PC-9 (cell line): Measurements from ENCODE around the gene TBC1D2B. TPM values are rescaled to one million over a fixed set of nuclear protein-coding genes. Genes with fewer than 3 reads are reported as not detected.

Experiments
- BruUV-seq: library from RNA; stranded (reverse); fragments of 400-500 nt; replicated peaks from 2 replicates; lab custom pipeline; 2021; lab: Mats Ljungman, UMichigan
- CTCF ChIA-PET: fragments of 300-600 bp; sonication (Branson Sonifier 250); formaldehyde crosslinking; loops from one replicate; lab custom pipeline; 2022; ENCODE audit warnings: antibody characterized with exemption; lab: Charles Lee
- POLR2A ChIA-PET: fragments of 300-600 bp; sonication (Branson Sonifier 250); formaldehyde crosslinking; loops from one replicate; lab custom pipeline; 2022; ENCODE audit warnings: antibody characterized with exemption; ENCODE audit not compliant: unreplicated experiment; lab: Charles Lee
- DNase-seq, 2 experiments: peaks; one replicate each; pipeline versions ENCODE4 v3.0.0 to v3.0.0-alpha.2; 2015 to 2022; ENCODE audit warnings: mixed read lengths in 1 of 2
- H2AFZ ChIP-seq: fragments of 200-600 bp; sonication (generic); 2 replicates; pipeline ENCODE4 v1.8.1; 2017; ENCODE audit warnings: antibody characterized with exemption
- H3F3A ChIP-seq: fragments of 200-600 bp; sonication (generic); 2 replicates; pipeline ENCODE4 v1.8.1; 2017; ENCODE audit warnings: antibody characterized with exemption, mild to moderate bottlenecking, low read depth; ENCODE audit not compliant: insufficient read depth
- H3K27ac ChIP-seq: fragments of 200-600 bp; sonication (generic); 2 replicates; pipeline ENCODE4 v1.6.1; 2016; ENCODE audit warnings: mixed run types
- H3K27me3 ChIP-seq: fragments of 200-600 bp; sonication (generic); 2 replicates; pipeline ENCODE4 v1.6.1; 2016; ENCODE audit warnings: low read depth, mixed run types; ENCODE audit not compliant: insufficient read depth
- H3K36me3 ChIP-seq: fragments of 200-600 bp; sonication (generic); 2 replicates; pipeline ENCODE4 v1.6.1; 2016; ENCODE audit warnings: low read depth, mixed run types
- H3K4me1 ChIP-seq: fragments of 200-600 bp; sonication (generic); replicated peaks from 2 replicates; pipeline ENCODE4 v1.6.1; 2016; ENCODE audit warnings: mixed run types; ENCODE audit not compliant: insufficient read depth
- H3K4me2 ChIP-seq: fragments of 200-600 bp; sonication (generic); 2 replicates; pipeline ENCODE4 v1.6.1; 2017; ENCODE audit warnings: mixed run types
- H3K4me3 ChIP-seq: fragments of 200-600 bp; sonication (generic); 2 replicates; pipeline ENCODE4 v1.6.1; 2016; ENCODE audit warnings: mixed run types
- H3K79me2 ChIP-seq: fragments of 200-600 bp; sonication (generic); 2 replicates; pipeline ENCODE4 v1.6.1; 2017; ENCODE audit warnings: low read depth, mixed run types
- H3K9me2 ChIP-seq: fragments of 200-600 bp; sonication (generic); 2 replicates; pipeline ENCODE4 v1.8.1; 2017; ENCODE audit warnings: mild to moderate bottlenecking; ENCODE audit not compliant: insufficient read depth
- H3K9me3 ChIP-seq: fragments of 200-600 bp; sonication (generic); 2 replicates; pipeline ENCODE4 v1.8.1; 2016; ENCODE audit warnings: low read depth; ENCODE audit not compliant: insufficient read depth
- H4K20me1 ChIP-seq: fragments of 200-600 bp; sonication (generic); 2 replicates; pipeline ENCODE4 v1.8.1; 2017; ENCODE audit not compliant: insufficient read depth
- EZH2 ChIP-seq: fragments of 200-600 bp; sonication (generic); IDR thresholded peaks from 2 replicates; pipeline ENCODE4 v1.8.0; 2017; ENCODE audit warnings: antibody characterized with exemption, low read depth
- intact Hi-C: fragments of 100-400 bp; cut with micrococcal nuclease; formaldehyde crosslinking; loops from one replicate; pipeline ENCODE4 v1.10.0; 2022; ENCODE audit not compliant: unreplicated experiment
- total RNA-seq: library from RNA; stranded (reverse); gene quantifications from 2 replicates; pipeline ENCODE4 v1.2.3, GENCODE V29; 2021
- TF ChIP-seq, protein P1 (sequence below): fragments of 200-600 bp; sonication (generic); conservative IDR thresholded peaks from 2 replicates; pipeline ENCODE4 v1.6.1; 2017; ENCODE audit warnings: mixed run types, antibody characterized with exemption, mild to moderate bottlenecking, moderate library complexity

TBC1D2B gene
- total RNA-seq, 1 experiment from 2014 or later, result 27.7 TPM

DNA sequence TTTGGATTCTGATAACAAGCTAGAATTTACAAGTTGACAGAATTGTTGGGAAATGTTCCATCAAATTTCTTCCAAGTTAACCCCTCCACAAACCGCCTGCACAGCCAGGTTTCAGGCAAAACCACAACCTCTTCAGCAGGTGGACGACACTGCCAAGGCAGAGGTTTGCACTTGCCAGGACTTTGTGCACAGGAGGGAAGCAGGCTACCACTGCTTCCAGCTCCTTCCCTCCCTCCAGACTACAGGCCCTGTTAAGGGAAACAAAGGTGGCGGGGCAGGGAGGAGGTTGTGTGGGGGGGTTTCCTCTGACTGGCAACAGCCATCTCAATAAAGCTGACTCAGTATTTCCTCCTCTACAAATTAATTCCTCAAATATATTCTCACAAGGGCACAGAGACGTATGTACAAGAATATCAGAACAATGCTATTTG, 42.2 kb downstream of the TBC1D2B start:
- BruUV-seq, result no TSS peak
- Histone ChIP-seq H3K27ac (no peak overlapping the region), H2AFZ (no peak overlapping the region), H3K79me2 (no peaks in the 10 kb centered on the region), H3K4me2 (no peak overlapping the region), H3K4me3 (no peak overlapping the region), H3K27me3 (no peaks in the 10 kb centered on the region), H3K9me3 (no peaks in the 10 kb centered on the region), H3K4me1 (no peaks in the 10 kb centered on the region), H3K9me2 (no peaks in the 10 kb centered on the region), H4K20me1 (no peaks in the 10 kb centered on the region), H3K36me3 (no peaks in the 10 kb centered on the region), H3F3A (no peaks in the 10 kb centered on the region; the same call in 1 of the 2 replicates)
- intact Hi-C loops, result no loop called here
- POLR2A ChIA-PET, result no interaction called here
- DNase-seq, result no peak
- CTCF ChIA-PET, result no interaction called here
- TF ChIP-seq, protein P1, sequence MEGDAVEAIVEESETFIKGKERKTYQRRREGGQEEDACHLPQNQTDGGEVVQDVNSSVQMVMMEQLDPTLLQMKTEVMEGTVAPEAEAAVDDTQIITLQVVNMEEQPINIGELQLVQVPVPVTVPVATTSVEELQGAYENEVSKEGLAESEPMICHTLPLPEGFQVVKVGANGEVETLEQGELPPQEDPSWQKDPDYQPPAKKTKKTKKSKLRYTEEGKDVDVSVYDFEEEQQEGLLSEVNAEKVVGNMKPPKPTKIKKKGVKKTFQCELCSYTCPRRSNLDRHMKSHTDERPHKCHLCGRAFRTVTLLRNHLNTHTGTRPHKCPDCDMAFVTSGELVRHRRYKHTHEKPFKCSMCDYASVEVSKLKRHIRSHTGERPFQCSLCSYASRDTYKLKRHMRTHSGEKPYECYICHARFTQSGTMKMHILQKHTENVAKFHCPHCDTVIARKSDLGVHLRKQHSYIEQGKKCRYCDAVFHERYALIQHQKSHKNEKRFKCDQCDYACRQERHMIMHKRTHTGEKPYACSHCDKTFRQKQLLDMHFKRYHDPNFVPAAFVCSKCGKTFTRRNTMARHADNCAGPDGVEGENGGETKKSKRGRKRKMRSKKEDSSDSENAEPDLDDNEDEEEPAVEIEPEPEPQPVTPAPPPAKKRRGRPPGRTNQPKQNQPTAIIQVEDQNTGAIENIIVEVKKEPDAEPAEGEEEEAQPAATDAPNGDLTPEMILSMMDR, result no peak
- no peak for TF ChIP-seq EZH2

DNA sequence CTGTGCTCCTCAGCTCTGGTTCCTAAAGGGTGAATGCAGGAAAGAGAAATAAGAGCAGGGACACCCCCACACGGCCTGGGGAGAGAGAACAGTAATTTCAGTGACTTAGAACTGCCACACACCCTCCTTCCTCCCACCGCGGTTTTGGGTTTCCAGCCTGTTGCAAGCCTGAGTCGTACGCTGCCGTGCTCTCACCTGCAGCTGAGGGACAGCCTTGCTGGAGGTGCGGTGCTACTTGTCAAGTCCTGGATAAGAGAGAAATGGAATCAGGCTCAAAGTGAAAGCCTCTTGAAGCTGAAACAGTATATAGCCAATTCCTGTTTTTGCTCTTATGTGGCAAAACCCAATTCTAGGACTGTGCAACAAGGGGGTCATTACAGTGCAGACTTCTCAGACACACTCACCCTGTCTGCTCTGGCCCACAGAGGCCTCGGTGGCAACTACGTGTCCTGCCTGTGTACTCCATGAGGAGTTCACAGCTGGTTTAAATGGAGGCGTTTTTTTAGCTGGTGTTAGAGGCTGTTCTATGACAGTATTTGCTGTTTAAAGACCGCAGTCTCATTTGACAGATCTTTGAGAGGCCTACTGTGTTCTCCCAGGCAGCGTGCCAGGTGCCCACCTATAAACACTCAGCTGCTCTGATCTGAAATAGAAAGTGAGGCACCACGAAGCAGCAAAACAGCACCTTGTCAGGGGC, 42.9 kb downstream of the TBC1D2B start:
- Histone ChIP-seq H3K79me2 (no peaks in the 10 kb centered on the region), H3F3A (no peaks in the 10 kb centered on the region; the same call in 1 of the 2 replicates), H3K9me2 (no peaks in the 10 kb centered on the region), H4K20me1 (no peaks in the 10 kb centered on the region), H3K4me2 (no peak overlapping the region), H3K27me3 (no peaks in the 10 kb centered on the region), H3K27ac (no peak overlapping the region), H3K36me3 (no peaks in the 10 kb centered on the region), H2AFZ (no peak overlapping the region), H3K9me3 (no peaks in the 10 kb centered on the region), H3K4me3 (no peak overlapping the region), H3K4me1 (no peaks in the 10 kb centered on the region)
- TF ChIP-seq, protein P1, result no peak
- no peak for TF ChIP-seq EZH2
- CTCF ChIA-PET, result no interaction called here
- BruUV-seq, result no TSS peak
- no peak for DNase-seq
- intact Hi-C loops, result no loop called here
- POLR2A ChIA-PET, result no interaction called here

DNA sequence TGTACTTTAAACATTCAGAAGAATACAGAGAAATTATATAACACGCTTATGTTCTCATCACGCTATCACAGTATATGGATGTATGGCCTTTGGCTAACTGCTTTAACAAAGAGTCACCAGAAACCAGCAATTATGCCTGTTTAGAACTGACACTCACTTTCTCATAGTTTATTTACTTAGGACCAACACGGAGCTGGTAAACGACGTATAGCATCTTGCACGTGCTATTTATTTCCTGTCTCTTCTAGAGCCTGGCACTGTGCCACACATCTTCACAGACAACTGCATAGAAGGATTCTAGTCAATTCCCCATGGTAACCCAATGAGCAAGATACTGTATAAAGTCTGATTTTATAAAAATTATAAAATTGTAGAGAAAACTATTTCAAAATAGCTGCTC, 43.6 kb downstream of the TBC1D2B start:
- Histone ChIP-seq H3K4me2 (no peak overlapping the region), H4K20me1 (no peaks in the 10 kb centered on the region), H3K4me1 (no peaks in the 10 kb centered on the region), H3K36me3 (no peaks in the 10 kb centered on the region), H3K27me3 (no peaks in the 10 kb centered on the region), H3K9me3 (no peaks in the 10 kb centered on the region), H3K27ac (no peak overlapping the region), H3K4me3 (no peak overlapping the region), H3K9me2 (no peaks in the 10 kb centered on the region), H3K79me2 (no peaks in the 10 kb centered on the region), H2AFZ (no peak overlapping the region), H3F3A (no peaks in the 10 kb centered on the region; the same call in 1 of the 2 replicates)
- no TSS peak for BruUV-seq
- ChIA-PET POLR2A (interaction anchor here (0.7 kb wide), 1 partner anchor 427 kb away, joined by 6 read pairs; no protein-coding TSS in a partner anchor), CTCF (no interaction called here)
- no peak for TF ChIP-seq EZH2
- TF ChIP-seq, protein P1, result no peak
- intact Hi-C loops, result no loop called here
- no peak for DNase-seq
